SHP77 treated with DMSO at 0.1 percent for 48 hours (cell line): Measurements from ENCODE around the gene CHCHD6.

ENCODE experiments used
- DNase-seq: peaks from one replicate; lab custom pipeline; 2025; lab: John Stamatoyannopoulos, UW

The CHCHD6 gene

DNA sequence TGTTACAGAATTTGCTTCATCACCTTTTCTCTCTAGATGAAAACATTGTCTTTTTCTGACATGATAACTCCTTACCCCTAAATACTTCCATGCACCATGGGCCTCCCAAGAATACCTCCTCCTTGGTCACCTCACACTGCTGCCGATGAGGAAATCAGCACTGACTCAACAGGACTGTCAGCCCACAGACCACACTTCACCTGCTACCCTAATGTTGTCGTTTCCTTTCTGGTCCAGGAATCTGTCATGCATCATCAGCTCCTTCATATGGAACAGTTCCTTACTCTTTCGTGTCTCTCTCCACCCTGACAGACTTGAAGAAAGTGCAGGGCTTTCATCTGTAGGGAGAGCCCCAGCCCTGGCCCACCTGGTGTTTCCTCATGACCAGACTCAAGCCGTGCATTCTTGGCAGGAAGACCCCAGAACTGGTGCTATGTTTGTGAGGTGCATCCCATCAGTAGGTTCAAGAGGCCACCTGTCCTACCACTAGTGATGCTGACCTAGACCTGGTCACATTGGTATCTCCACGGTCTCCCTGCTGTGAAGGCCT lies 237.8 kb downstream of the CHCHD6 start:
- DNase-seq, result no peak

GRCh38 chr3:126944089-126944965 lies 240.3 kb downstream of the CHCHD6 start:
- DNase-seq, result no peak

DNA sequence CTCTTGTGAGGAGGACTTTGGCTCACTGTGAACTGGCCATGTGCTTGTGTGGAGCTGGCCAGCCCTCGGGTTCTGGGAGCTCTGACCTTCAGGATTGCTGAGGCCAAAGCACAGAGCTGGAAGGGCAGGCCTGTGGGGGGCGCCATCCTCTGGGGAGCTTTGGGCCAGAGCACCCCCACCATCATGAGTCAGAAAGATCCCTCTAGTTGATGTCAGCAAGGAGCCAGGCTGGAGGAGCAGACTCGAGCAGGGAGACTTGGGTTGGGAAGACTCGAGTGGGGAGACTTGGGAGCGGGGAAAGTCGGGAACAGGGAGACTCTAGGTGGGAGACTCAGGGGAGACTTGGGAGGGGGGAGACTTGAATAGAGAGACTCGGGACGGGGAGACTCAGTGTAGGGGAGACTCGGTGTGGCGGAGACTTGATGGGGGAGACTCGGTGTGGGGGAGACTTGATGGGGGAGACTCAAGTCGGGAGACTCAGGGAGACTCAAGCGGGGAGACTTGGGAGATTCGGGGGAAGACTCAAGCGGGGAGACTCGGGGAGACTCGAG lies 241.2 kb downstream of the CHCHD6 start:
- DNase-seq, result no peak

- no peak for DNase-seq
Observed at GRCh38 chr3:126945891-126946290, 241.9 kb downstream of the CHCHD6 start.

DNA sequence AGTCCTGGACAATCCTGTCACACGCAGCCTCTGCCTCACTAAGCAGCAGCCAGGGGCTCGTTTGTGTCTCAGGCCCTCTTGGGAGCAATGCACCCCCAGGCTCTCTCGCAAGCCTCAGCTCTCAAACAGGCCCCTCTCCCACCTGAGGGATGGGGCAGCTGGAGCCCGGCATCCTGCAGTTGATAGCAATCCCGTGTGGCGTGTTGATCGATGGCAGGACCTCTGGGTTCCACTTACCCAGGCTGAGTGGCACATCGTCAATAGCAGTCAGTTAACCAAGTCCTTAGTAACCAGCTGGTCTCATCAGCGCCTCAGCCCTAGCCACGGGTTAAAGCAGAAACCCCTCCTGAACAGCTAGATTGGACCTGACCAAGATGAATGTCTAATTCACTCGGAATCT lies 242.4 kb downstream of the CHCHD6 start:
- DNase-seq, result no peak

- DNase-seq, result no peak
Observed at GRCh38 chr3:126947429-126947828, 243.4 kb downstream of the CHCHD6 start.

DNA sequence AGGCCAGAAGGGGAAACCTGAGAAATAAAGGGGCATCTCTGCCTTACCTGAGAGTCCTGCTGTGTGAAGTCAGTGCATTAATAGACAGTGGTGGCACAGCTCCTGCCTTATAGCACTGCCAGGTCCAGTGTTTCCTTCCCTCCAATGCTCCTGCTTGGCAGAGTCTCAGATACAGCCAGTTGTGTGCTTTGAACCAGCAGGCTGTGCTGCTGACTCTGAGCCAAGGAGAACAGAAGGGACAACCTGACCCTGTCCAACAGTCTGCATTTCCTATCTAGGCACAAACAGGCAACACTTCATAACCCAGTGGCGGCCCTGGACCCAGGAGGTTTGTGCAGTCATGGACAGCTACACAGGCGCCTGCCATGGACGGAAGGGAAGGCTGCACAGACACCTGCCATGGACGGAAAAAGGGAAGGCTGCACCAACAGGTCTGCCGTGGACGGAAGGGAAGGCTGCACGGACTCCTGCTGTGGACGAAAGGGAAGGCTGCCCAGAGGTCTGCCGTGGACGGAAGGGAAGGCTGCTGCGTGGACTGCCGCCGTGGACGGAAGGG lies 245.0 kb downstream of the CHCHD6 start:
- no peak for DNase-seq

GRCh38 chr3:126951561-126951960 lies 247.5 kb downstream of the CHCHD6 start:
- DNase-seq, result no peak

- no peak for DNase-seq
Observed at GRCh38 chr3:126952261-126952982, 248.4 kb downstream of the CHCHD6 start.

- DNase-seq, result no peak
Observed at GRCh38 chr3:126952983-126953660, 249.1 kb downstream of the CHCHD6 start.

DNA sequence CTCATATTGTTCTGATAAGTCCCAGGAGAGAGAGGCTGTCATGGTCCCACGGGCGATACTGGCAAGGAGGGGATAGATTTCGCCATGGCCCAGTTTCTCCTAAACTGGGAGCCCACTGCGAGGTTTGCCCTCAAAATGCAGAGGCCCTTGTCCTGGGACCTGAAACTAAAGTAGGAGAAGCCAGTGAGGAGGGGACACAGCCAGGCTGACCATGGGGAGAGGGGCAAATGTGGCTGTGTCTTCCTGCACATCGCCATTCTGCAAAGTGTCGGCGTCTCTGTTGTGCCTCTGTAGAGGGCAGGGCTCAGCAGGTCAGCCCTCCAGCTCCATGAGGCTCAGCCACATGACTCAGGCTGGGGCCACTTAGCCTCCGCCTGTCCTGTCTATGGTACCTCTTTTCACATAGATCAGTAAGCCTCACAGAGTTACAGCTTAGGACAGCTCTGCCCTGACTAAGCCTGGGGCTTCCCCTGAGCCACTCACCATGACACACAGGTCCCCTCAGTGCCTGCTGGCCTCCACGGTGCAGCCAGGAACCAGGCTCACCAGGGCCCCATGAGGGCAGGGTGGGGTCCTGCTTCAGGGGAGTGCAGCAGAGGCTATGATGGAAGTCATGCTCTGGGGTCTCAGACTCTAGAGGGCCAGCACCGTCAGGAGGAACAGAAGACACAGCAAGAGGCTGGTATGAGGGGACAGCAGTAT lies 250.3 kb downstream of the CHCHD6 start:
- DNase-seq, result no peak

- DNase-seq, result no peak
Observed at GRCh38 chr3:126955004-126955790, 251.2 kb downstream of the CHCHD6 start.

DNA sequence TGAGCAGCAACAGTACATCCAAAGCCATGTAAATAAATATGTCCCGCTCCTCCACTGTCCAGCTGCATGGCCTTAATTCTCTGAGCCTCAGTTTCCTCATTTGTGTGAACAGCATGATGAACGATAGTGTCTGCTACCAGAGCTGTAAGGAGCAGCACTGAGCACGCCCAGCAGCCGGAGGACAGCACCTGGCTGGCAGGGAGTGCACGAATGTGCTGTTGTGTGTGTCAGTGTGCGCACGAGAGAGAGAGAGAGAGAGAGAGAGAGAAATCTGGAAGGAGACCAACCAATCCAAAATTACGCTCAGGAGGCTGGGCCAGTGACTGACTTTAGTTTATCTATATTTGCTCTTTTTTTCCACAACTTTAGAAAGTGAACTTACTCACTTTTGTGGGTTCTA lies 252.3 kb downstream of the CHCHD6 start:
- DNase-seq, result no peak

GRCh38 chr3:126956866-126957650 lies 253.0 kb downstream of the CHCHD6 start:
- no peak for DNase-seq

DNA sequence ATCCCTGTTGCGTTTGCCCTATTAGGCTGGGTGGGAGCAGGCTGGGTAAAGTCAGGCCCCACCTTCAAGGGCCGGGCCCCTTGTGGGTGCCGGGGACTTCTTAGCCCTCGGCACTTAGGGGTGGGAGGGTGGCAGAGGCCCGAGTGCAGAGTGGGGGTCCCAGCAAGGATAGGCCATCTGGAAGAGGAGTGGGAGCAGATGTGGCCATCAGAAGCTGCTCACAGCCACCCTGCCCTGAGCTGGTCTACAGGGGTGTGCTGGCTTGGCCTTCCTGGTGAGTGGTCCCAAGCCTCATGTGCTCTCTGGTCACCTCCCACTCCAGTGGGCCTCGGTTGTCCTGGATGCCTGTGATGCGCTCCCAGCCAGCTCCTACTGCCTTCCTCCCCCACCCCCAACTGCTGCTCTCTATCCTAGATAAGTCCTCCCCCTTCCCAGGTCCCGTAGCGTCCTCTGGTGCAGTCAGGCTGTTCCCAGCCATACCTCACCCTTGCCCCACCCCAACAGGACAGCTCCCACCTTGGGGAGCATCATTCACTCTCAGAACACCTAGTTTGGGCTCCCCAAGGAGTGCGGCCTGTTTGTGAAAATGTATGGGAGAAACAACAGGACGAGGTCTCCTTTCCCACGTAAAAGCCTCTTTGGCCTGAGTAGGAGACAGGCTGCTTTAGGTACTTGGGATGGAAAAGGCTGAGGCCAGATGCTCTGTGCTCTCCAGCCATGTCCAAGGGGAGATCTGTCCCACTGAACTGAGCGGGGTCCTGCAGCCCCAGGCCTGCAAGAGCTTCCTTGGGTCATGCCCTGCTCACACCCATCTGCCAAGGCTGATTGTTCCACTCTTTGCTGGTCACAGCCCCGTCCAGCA lies 254.0 kb downstream of the CHCHD6 start:
- no peak for DNase-seq

GRCh38 chr3:126958638-126959085 lies 254.6 kb downstream of the CHCHD6 start:
- DNase-seq, result no peak

DNA sequence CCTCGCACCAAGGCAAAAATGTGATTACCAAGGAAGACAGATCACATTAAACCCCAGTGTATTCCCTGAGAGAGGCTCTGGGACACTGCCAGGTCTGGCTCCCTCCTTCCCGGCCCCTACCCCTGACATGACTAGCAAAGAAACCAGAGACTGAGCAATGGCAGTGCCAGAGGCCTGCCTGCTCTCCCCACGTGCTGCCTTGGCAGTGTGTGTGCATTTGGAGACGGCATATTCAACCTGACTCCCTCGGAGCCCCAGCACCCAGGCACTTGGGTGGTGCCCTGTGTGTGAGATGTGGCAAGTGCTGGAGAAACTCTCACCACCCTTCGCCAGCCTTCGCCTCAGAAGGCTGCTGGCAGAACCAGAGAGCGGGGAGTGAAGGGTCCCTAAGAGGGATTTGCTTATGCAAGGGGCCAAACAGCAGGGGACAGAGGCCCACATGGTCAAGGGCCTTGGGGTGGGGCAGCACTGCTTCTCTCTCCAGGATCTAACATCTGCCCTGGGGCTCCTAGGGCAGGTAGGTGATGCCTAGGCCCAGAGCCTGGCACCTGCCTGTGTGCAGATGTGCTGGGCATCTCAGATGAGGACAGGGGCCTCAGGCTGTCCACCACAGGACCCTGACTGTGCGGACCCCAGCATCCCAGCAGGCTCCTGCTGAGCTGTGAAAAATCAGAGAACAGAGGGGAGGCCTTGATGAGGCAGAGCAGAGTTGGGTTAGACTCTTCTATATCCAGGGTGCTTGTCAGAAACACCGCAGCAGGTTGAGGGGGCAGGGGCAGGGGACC lies 255.3 kb downstream of the CHCHD6 start:
- DNase-seq, result no peak
